ENCODE measurements around the gene SLC6A15. TPM values are rescaled to one million over a fixed set of nuclear protein-coding genes. Genes with fewer than 3 reads are reported as not detected.

Gene SLC6A15
- total and polyA plus RNA-seq, 2 of the 8 experiments (the other 6 are each of a cell fraction or from before 2014, with no cell fraction given) = 3.1 to 42.0 TPM

- TF ChIP-seq, protein P1, sequence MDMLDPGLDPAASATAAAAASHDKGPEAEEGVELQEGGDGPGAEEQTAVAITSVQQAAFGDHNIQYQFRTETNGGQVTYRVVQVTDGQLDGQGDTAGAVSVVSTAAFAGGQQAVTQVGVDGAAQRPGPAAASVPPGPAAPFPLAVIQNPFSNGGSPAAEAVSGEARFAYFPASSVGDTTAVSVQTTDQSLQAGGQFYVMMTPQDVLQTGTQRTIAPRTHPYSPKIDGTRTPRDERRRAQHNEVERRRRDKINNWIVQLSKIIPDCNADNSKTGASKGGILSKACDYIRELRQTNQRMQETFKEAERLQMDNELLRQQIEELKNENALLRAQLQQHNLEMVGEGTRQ (IDR thresholded peaks at IDR 0.05; ENCODE audit: low read length) = peak; percentile 68
- TF ChIP-seq, protein P2, sequence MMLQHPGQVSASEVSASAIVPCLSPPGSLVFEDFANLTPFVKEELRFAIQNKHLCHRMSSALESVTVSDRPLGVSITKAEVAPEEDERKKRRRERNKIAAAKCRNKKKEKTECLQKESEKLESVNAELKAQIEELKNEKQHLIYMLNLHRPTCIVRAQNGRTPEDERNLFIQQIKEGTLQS (IDR thresholded peaks at IDR 0.05; ENCODE audit: insufficient read depth, low read depth, low read length) = peak; percentile 51; the same call in 1 of the 2 replicates
Measured at GRCh38 chr12:84912198-84913128, at the start of gene SLC6A15 (continued).
